WTC11 (cell line): ENCODE data around the gene EIF6.

Source experiments
- CTCF ChIP-seq: fragments of 200-600 bp; IDR thresholded peaks from 2 replicates; pipeline ENCODE4 v1.8.0; 2022; ENCODE audit warnings: antibody characterized with exemption
- ESRRA ChIP-seq: sonication (generic); formaldehyde crosslinking; IDR thresholded peaks from 2 replicates; pipeline ENCODE4 v1.8.1; 2022; ENCODE audit warnings: mild to moderate bottlenecking, missing genetic modification reagents, borderline replicate concordance
- FOXJ3 ChIP-seq: sonication (generic); formaldehyde crosslinking; IDR thresholded peaks from 2 replicates; pipeline ENCODE4 v1.9.0; 2021; ENCODE audit warnings: missing genetic modification reagents, mild to moderate bottlenecking, borderline replicate concordance
- HMGXB4 ChIP-seq: sonication (generic); formaldehyde crosslinking; IDR thresholded peaks from 2 replicates; pipeline ENCODE4 v1.8.1; 2023; ENCODE audit warnings: mild to moderate bottlenecking, moderate library complexity, missing genetic modification reagents
- NR2C2 ChIP-seq: sonication (generic); formaldehyde crosslinking; IDR thresholded peaks from 2 replicates; pipeline ENCODE4 v1.8.0; 2022; ENCODE audit warnings: mild to moderate bottlenecking, missing genetic modification reagents
- NR3C1 ChIP-seq: sonication (generic); formaldehyde crosslinking; conservative IDR thresholded peaks from 2 replicates; pipeline ENCODE4 v1.8.1; 2023; ENCODE audit warnings: low read depth, mild to moderate bottlenecking, missing genetic modification reagents
- PRRX2 ChIP-seq: fragments of 250-450 bp; sonication (Bioruptor Pico); IDR thresholded peaks from 2 replicates; pipeline ENCODE4 v1.8.0; 2021; ENCODE audit warnings: mild to moderate bottlenecking
- RELA ChIP-seq: sonication (generic); formaldehyde crosslinking; IDR thresholded peaks from 2 replicates; pipeline ENCODE4 v1.8.1; 2022; ENCODE audit warnings: missing genetic modification reagents, mild to moderate bottlenecking, borderline replicate concordance
- TEAD4 ChIP-seq: sonication (generic); formaldehyde crosslinking; IDR thresholded peaks from 2 replicates; pipeline ENCODE4 v1.8.0; 2022; ENCODE audit warnings: mild to moderate bottlenecking, missing genetic modification reagents
- ZNF121 ChIP-seq: sonication (generic); formaldehyde crosslinking; IDR thresholded peaks from 2 replicates; pipeline ENCODE4 v1.8.0; 2023; ENCODE audit warnings: missing genetic modification reagents
- ZNF138 ChIP-seq: sonication (generic); formaldehyde crosslinking; conservative IDR thresholded peaks from 2 replicates; pipeline ENCODE4 v1.8.1; 2022; ENCODE audit warnings: mild to moderate bottlenecking, moderate library complexity, missing genetic modification reagents

- TF ChIP-seq TEAD4 (no peak), NR3C1 (CRISPR knock-in tag) (no peak), NR2C2 (no peak), ZNF121 (no peak), CTCF (no peak), RELA (no peak), FOXJ3 (no peak), HMGXB4 (no peak), ZNF138 (CRISPR knock-in tag) (no peak), PRRX2 (CRISPR knock-in tag) (no peak), ESRRA (CRISPR knock-in tag) (no peak)
Measured at GRCh38 chr20:35257175-35257909, 27.2 kb downstream of the EIF6 start.
